Neural cell (in vitro differentiated cells): Measurements from ENCODE around the gene OR8A1. TPM values are rescaled to one million over a fixed set of nuclear protein-coding genes. Genes with fewer than 3 reads are reported as not detected.
A peak's percentile ranks its signal among the peaks of the same experiment; 100 is the strongest.

ENCODE experiments used
- H2AFZ ChIP-seq: fragments of 200-600, 300-800 bp; sonication (generic), shearing (Covaris generic); 2 replicates; pipeline ENCODE4 v1.6.0; 2014; ENCODE audit warnings: low read depth, mild to moderate bottlenecking, antibody characterized with exemption, low read length, moderate library complexity
- H3F3A ChIP-seq: fragments of 200-600 bp; shearing (Covaris generic); 2 replicates; pipeline ENCODE4 v1.6.1; 2016; ENCODE audit warnings: mild to moderate bottlenecking, moderate library complexity, mixed read lengths, antibody characterized with exemption, low read length; ENCODE audit not compliant: insufficient read depth, poor library complexity, severe bottlenecking
- H3K27ac ChIP-seq: fragments of 200-600, 300-800 bp; sonication (generic), shearing (Covaris generic); 2 replicates; pipeline ENCODE4 v1.5.1; 2014; ENCODE audit warnings: mild to moderate bottlenecking, low read length, moderate library complexity
- H3K27me3 ChIP-seq: fragments of 300-800, 200-600 bp; sonication (generic), shearing (Covaris generic); 2 replicates; pipeline ENCODE4 v1.6.0; 2014; ENCODE audit warnings: mild to moderate bottlenecking, low read depth, low read length, moderate library complexity; ENCODE audit not compliant: insufficient read depth
- H3K36me3 ChIP-seq: fragments of 300-800, 200-600 bp; sonication (generic), shearing (Covaris generic); 2 replicates; pipeline ENCODE4 v1.5.1; 2014; ENCODE audit warnings: mild to moderate bottlenecking, antibody characterized with exemption, low read length, moderate library complexity; ENCODE audit not compliant: insufficient read depth
- H3K4me2 ChIP-seq: fragments of 300-800, 200-600 bp; sonication (generic), shearing (Covaris generic); 2 replicates; pipeline ENCODE4 v1.6.0; 2014; ENCODE audit warnings: mild to moderate bottlenecking, low read length
- H3K4me3 ChIP-seq: fragments of 300-800, 200-600 bp; sonication (generic), shearing (Covaris generic); 2 replicates; pipeline ENCODE4 v1.5.1; 2014; ENCODE audit warnings: mild to moderate bottlenecking, low read length, moderate library complexity
- H3K79me2 ChIP-seq: fragments of 200-600 bp; shearing (Covaris generic); replicated peaks from 2 replicates; pipeline ENCODE4 v1.6.0; 2014; ENCODE audit warnings: mild to moderate bottlenecking, low read length, moderate library complexity; ENCODE audit not compliant: insufficient read depth
- H3K9ac ChIP-seq: fragments of 300-800, 200-600 bp; sonication (generic), shearing (Covaris generic); 2 replicates; pipeline ENCODE4 v1.6.1; 2016; ENCODE audit warnings: mild to moderate bottlenecking, low read length, mixed read lengths
- H3K9me2 ChIP-seq: fragments of 200-600 bp; shearing (Covaris generic); 2 replicates; pipeline ENCODE4 v1.6.1; 2016; ENCODE audit warnings: mild to moderate bottlenecking, low read length, mixed read lengths; ENCODE audit not compliant: insufficient read depth
- H3K9me3 ChIP-seq: fragments of 200-600, 300-800 bp; sonication (generic), shearing (Covaris generic); 2 replicates; pipeline ENCODE4 v1.6.1; 2016; ENCODE audit warnings: mild to moderate bottlenecking, mixed run types, low read length, moderate library complexity, mixed read lengths
- H4K20me1 ChIP-seq: fragments of 200-600 bp; shearing (Covaris generic); 2 replicates; pipeline ENCODE4 v1.6.1; 2016; ENCODE audit warnings: mild to moderate bottlenecking, mixed run types; ENCODE audit not compliant: insufficient read depth
- EP300 ChIP-seq: fragments of 450-650 bp; conservative IDR thresholded peaks from 2 replicates; pipeline ENCODE4 v1.6.1; 2014; ENCODE audit warnings: antibody characterized with exemption, mild to moderate bottlenecking, moderate library complexity; ENCODE audit not compliant: poor library complexity, severe bottlenecking
- EZH2 ChIP-seq: fragments of 200-600, 300-800 bp; shearing (Covaris generic), sonication (generic); IDR thresholded peaks from 2 replicates; pipeline ENCODE4 v1.6.1; 2014; ENCODE audit warnings: antibody characterized with exemption, low read length, borderline replicate concordance, mild to moderate bottlenecking; ENCODE audit not compliant: insufficient read depth, poor library complexity, severe bottlenecking
- MXI1 ChIP-seq: fragments of 450-650 bp; conservative IDR thresholded peaks from 2 replicates; pipeline ENCODE4 v1.6.1; 2014; ENCODE audit warnings: antibody characterized with exemption, mild to moderate bottlenecking; ENCODE audit not compliant: poor library complexity, severe bottlenecking
- POLR2AphosphoS5 ChIP-seq: IDR thresholded peaks from 2 replicates; pipeline ENCODE4 v1.6.1; 2012
- RAD21 ChIP-seq: fragments of 450-650 bp; conservative IDR thresholded peaks from 2 replicates; pipeline ENCODE4 v1.6.1; 2014; ENCODE audit warnings: antibody characterized with exemption, mild to moderate bottlenecking, moderate library complexity
- REST ChIP-seq: IDR thresholded peaks from 2 replicates; pipeline ENCODE4 v1.6.1; 2012; ENCODE audit warnings: borderline replicate concordance
- SMC3 ChIP-seq: fragments of 450-650 bp; conservative IDR thresholded peaks from 2 replicates; pipeline ENCODE4 v1.6.1; 2014; ENCODE audit warnings: antibody characterized with exemption, mild to moderate bottlenecking, moderate library complexity; ENCODE audit not compliant: poor library complexity
- TAF1 ChIP-seq: IDR thresholded peaks from 2 replicates; pipeline ENCODE4 v1.6.1; 2012; ENCODE audit warnings: low read depth
- polyA plus RNA-seq: library from polyadenylated mRNA; depleted of rRNA; stranded (reverse); fragments of >200 nt; gene quantifications from 2 replicates; pipeline ENCODE4 v1.2.3, GENCODE V29; 2014
- TF ChIP-seq, protein P1 (sequence below): fragments of 450-650 bp; IDR thresholded peaks from 2 replicates; pipeline ENCODE4 v1.5.1; 2014; ENCODE audit warnings: antibody characterized with exemption, mild to moderate bottlenecking, moderate library complexity; ENCODE audit not compliant: poor library complexity, severe bottlenecking

The OR8A1 gene
- polyA plus RNA-seq, 1 donor from 2014 or later = not detected

DNA sequence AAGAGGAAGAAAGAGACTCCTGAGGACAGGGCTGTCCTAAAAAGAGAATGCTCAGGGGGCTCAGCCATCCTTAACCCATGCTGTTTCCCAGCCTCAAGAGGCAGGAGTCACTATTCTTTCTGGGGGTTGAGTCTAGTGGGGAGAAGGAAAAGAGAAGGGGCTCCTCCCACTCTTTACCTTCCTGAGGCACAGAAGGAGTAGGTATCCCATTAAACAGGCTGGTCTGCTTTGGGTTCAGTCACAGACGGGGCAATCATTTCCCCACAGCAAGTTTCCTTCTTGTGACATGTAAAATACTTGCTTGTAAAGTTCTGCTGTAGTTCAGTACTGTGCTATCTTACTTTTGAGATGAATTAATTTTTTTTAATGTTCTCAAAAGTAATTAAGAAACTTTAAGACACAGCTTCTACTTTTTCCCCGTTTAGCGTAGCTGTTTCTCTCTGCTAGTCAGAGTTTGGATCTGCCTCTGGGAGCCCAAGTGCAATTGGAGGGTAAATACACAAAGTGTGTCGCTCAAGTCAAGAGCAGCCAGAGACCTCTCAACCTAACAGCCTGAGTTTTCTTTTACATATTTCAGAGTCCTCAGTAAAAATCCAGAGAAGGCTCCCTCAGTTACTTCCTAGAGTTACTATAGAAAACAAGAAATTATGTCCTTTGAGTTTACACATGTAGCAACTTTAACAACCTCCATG is 15.0 kb downstream of the OR8A1 start:
- Histone ChIP-seq H3K9me2 (no peaks in the 10 kb centered on the region), H3K4me3 (no peak overlapping the region), H3K9ac (no peak overlapping the region), H3K4me2 (no peak overlapping the region), H3K27me3 (no peaks in the 10 kb centered on the region), H2AFZ (no peak overlapping the region), H3K36me3 (no peaks in the 10 kb centered on the region), H4K20me1 (no peaks in the 10 kb centered on the region), H3F3A (no peaks in the 10 kb centered on the region), H3K9me3 (no peaks in the 10 kb centered on the region), H3K27ac (no peak overlapping the region), H3K79me2 (no peaks in the 10 kb centered on the region)
- no peak for TF ChIP-seq SMC3

- Histone ChIP-seq H3K9ac (no peak overlapping the region), H3K79me2 (no peaks in the 10 kb centered on the region)
- peak; percentile 81 for TF ChIP-seq SMC3
- TF ChIP-seq, protein P1, sequence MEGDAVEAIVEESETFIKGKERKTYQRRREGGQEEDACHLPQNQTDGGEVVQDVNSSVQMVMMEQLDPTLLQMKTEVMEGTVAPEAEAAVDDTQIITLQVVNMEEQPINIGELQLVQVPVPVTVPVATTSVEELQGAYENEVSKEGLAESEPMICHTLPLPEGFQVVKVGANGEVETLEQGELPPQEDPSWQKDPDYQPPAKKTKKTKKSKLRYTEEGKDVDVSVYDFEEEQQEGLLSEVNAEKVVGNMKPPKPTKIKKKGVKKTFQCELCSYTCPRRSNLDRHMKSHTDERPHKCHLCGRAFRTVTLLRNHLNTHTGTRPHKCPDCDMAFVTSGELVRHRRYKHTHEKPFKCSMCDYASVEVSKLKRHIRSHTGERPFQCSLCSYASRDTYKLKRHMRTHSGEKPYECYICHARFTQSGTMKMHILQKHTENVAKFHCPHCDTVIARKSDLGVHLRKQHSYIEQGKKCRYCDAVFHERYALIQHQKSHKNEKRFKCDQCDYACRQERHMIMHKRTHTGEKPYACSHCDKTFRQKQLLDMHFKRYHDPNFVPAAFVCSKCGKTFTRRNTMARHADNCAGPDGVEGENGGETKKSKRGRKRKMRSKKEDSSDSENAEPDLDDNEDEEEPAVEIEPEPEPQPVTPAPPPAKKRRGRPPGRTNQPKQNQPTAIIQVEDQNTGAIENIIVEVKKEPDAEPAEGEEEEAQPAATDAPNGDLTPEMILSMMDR = peak; percentile 70
- TF ChIP-seq RAD21 = peak; percentile 76
- TF ChIP-seq POLR2AphosphoS5 = no peak
Measured at GRCh38 chr11:124586238-124586860, 16.6 kb downstream of the OR8A1 start.

DNA sequence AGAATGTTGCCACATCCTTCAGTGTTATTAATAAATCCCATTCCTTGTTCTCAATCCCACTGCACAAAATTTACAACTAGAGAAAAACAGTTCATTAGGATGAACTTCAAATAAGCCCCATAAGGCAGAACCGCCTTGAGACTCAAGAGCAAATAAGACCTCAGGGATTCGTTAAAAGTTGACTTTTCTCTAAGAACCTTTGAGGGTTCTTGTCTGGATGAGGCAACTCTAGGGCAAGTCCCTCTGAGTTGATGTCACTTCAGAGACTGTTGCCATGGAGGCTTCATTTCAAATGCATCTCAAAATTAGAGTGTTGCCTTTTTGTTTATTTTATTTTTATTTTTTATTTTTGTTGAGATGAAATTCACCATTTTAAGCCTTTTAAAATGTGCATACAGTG is 21.6 kb downstream of the OR8A1 start:
- H3K36me3 ChIP-seq = no peaks in the 10 kb centered on the region
- no peaks in the 10 kb centered on the region for H3K79me2 ChIP-seq
- H2AFZ ChIP-seq = no peak overlapping the region
- H3F3A ChIP-seq = no peaks in the 10 kb centered on the region
- H3K9me3 ChIP-seq = no peaks in the 10 kb centered on the region
- no peaks in the 10 kb centered on the region for H3K27me3 ChIP-seq
- TF ChIP-seq RAD21 (no peak), POLR2AphosphoS5 (no peak), SMC3 (no peak), MXI1 (no peak), REST (no peak), EZH2 (no peak), TAF1 (no peak), EP300 (no peak)
- TF ChIP-seq, protein P1 = no peak
- H3K4me3 ChIP-seq = no peak overlapping the region
- no peak overlapping the region for H3K9ac ChIP-seq
- H4K20me1 ChIP-seq = no peaks in the 10 kb centered on the region
- no peak overlapping the region for H3K27ac ChIP-seq
- no peak overlapping the region for H3K4me2 ChIP-seq
- no peaks in the 10 kb centered on the region for H3K9me2 ChIP-seq

More at GRCh38 chr11:124586238-124586860, 16.6 kb downstream of the OR8A1 start:
- Histone ChIP-seq H3K4me3 (no peak overlapping the region), H3K27ac (no peak overlapping the region), H3K36me3 (no peaks in the 10 kb centered on the region), H4K20me1 (no peaks in the 10 kb centered on the region), H3K9me3 (no peaks in the 10 kb centered on the region), H3K9me2 (no peaks in the 10 kb centered on the region), H3K4me2 (no peak overlapping the region), H2AFZ (no peak overlapping the region), H3F3A (no peaks in the 10 kb centered on the region), H3K27me3 (no peaks in the 10 kb centered on the region)
